ENCODE measurements around the gene GRID1.

DNA sequence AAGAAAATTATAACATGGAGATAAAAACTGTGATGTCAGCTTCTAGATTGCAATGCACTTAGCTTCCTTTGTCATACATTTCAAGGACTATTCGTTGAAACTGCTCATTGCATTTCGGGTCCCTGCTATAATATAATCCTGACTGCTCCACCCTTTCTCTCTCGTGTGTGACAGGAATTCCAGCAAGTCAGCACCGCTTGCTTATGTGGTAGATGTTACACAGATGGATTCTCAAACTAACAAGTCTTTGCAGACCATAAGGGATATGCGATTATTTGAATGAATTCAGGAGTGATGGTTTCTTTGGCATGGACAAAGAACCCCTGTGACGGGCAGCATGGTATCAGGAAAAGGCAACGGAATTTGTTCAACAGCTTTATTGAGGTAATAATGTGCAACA lies 184.0 kb downstream of the GRID1 start:
- TF ChIP-seq, protein P1, sequence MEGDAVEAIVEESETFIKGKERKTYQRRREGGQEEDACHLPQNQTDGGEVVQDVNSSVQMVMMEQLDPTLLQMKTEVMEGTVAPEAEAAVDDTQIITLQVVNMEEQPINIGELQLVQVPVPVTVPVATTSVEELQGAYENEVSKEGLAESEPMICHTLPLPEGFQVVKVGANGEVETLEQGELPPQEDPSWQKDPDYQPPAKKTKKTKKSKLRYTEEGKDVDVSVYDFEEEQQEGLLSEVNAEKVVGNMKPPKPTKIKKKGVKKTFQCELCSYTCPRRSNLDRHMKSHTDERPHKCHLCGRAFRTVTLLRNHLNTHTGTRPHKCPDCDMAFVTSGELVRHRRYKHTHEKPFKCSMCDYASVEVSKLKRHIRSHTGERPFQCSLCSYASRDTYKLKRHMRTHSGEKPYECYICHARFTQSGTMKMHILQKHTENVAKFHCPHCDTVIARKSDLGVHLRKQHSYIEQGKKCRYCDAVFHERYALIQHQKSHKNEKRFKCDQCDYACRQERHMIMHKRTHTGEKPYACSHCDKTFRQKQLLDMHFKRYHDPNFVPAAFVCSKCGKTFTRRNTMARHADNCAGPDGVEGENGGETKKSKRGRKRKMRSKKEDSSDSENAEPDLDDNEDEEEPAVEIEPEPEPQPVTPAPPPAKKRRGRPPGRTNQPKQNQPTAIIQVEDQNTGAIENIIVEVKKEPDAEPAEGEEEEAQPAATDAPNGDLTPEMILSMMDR (conservative IDR thresholded peaks at IDR 0.05), result no peak
- TF ChIP-seq EZH2 (IDR thresholded peaks at IDR 0.05; ENCODE audit: low read depth), result no peak
